OCI-LY1 (cell line): ENCODE measurements around the gene CLOCK.

Experiments used
- H2AFZ ChIP-seq: fragments of 200-600 bp; sonication (generic), shearing (Covaris generic); 2 replicates; pipeline ENCODE4 v1.6.0; 2014; ENCODE audit warnings: antibody characterized with exemption, mild to moderate bottlenecking, low read length
- H3F3A ChIP-seq: fragments of 200-600 bp; sonication (generic), shearing (Covaris generic); 2 replicates; pipeline ENCODE4 v1.6.0; 2014; ENCODE audit warnings: mild to moderate bottlenecking, antibody characterized with exemption, low read length, moderate library complexity; ENCODE audit not compliant: insufficient read depth
- H3K27ac ChIP-seq: fragments of 200-600 bp; sonication (generic); 2 replicates; pipeline ENCODE4 v1.5.1; 2014; ENCODE audit warnings: low read length, mixed run types, mild to moderate bottlenecking, low read depth; ENCODE audit not compliant: poor library complexity, severe bottlenecking
- H3K27me3 ChIP-seq: fragments of 200-600 bp; sonication (generic); 2 replicates; pipeline ENCODE4 v1.6.0; 2014; ENCODE audit warnings: antibody characterized with exemption, mild to moderate bottlenecking, low read length, moderate library complexity; ENCODE audit not compliant: insufficient read depth
- H3K36me3 ChIP-seq: fragments of 200-600 bp; sonication (generic); 2 replicates; pipeline ENCODE4 v1.6.1; 2014; ENCODE audit warnings: mild to moderate bottlenecking, antibody characterized with exemption, low read length, moderate library complexity, mixed read lengths; ENCODE audit not compliant: insufficient read depth
- H3K4me1 ChIP-seq: fragments of 200-600 bp; sonication (generic); 2 replicates; pipeline ENCODE4 v1.5.1; 2014; ENCODE audit warnings: mild to moderate bottlenecking, low read length, moderate library complexity; ENCODE audit not compliant: insufficient read depth, severe bottlenecking
- H3K4me2 ChIP-seq: fragments of 200-600 bp; sonication (generic), shearing (Covaris generic); 2 replicates; pipeline ENCODE4 v1.6.1; 2014; ENCODE audit warnings: low read length
- H3K4me3 ChIP-seq: fragments of 200-600 bp; sonication (generic); 2 replicates; pipeline ENCODE4 v1.5.1; 2014; ENCODE audit warnings: low read length, low read depth, mild to moderate bottlenecking, mixed read lengths; ENCODE audit not compliant: poor library complexity, severe bottlenecking
- H3K79me2 ChIP-seq: fragments of 200-600 bp; shearing (Covaris generic); 2 replicates; pipeline ENCODE4 v1.6.1; 2016; ENCODE audit warnings: mixed run types, low read length, mixed read lengths; ENCODE audit not compliant: insufficient read depth
- H3K9ac ChIP-seq: fragments of 200-600 bp; sonication (generic), shearing (Covaris generic); 2 replicates; pipeline ENCODE4 v1.6.1; 2014; ENCODE audit warnings: mild to moderate bottlenecking, low read length, mixed read lengths
- H3K9me2 ChIP-seq: fragments of 200-600 bp; sonication (generic), shearing (Covaris generic); 2 replicates; pipeline ENCODE4 v1.6.1; 2014; ENCODE audit warnings: low read depth, mild to moderate bottlenecking, low read length, mixed read lengths
- H3K9me3 ChIP-seq: fragments of 200-600 bp; shearing (Covaris generic); 2 replicates; pipeline ENCODE4 v1.6.1; 2014; ENCODE audit warnings: low read length, mixed read lengths
- H4K20me1 ChIP-seq: fragments of 200-600 bp; sonication (generic), shearing (Covaris generic); 2 replicates; pipeline ENCODE4 v1.6.0; 2016; ENCODE audit warnings: mild to moderate bottlenecking, low read length; ENCODE audit not compliant: insufficient read depth
- CTCF ChIP-seq: fragments of 200-600 bp; sonication (generic), shearing (Covaris generic); IDR thresholded peaks from 2 replicates; pipeline ENCODE4 v1.5.1; 2017; ENCODE audit warnings: mild to moderate bottlenecking, antibody characterized with exemption, low read length, moderate library complexity, mixed read lengths
- EZH2 ChIP-seq: fragments of 200-600 bp; sonication (generic), shearing (Covaris generic); IDR thresholded peaks from 2 replicates; pipeline ENCODE4 v1.8.0; 2017; ENCODE audit warnings: borderline replicate concordance, mixed run types, mild to moderate bottlenecking, antibody characterized with exemption, low read length, moderate library complexity, mixed read lengths

Gene CLOCK

GRCh38 chr4:55507612-55508011 lies 39.1 kb downstream of the CLOCK start:
- H3K9me2 ChIP-seq = no peaks in the 10 kb centered on the region
- no peak for TF ChIP-seq CTCF
- no peak for TF ChIP-seq EZH2
- H4K20me1 ChIP-seq = no peaks in the 10 kb centered on the region
- no peaks in the 10 kb centered on the region for H3K4me1 ChIP-seq
- H3K36me3 ChIP-seq = no peaks in the 10 kb centered on the region; the same call in 1 of the 2 replicates
- no peaks in the 10 kb centered on the region for H3K79me2 ChIP-seq
- no peak overlapping the region for H3K4me2 ChIP-seq
- H3K27me3 ChIP-seq = no peaks in the 10 kb centered on the region
- no peak overlapping the region for H2AFZ ChIP-seq
- H3K4me3 ChIP-seq = no peak overlapping the region
- H3F3A ChIP-seq = no peaks in the 10 kb centered on the region
- no peak overlapping the region for H3K27ac ChIP-seq
- H3K9ac ChIP-seq = no peak overlapping the region
- H3K9me3 ChIP-seq = no peaks in the 10 kb centered on the region

- no peak overlapping the region for H3K4me3 ChIP-seq
- no peak overlapping the region for H3K4me2 ChIP-seq
These were observed 43.5 kb downstream of the CLOCK start for GRCh38 chr4:55503169-55503568.

GRCh38 chr4:55500072-55500471 lies 46.6 kb downstream of the CLOCK start:
- Histone ChIP-seq H2AFZ (no peak overlapping the region), H3K27me3 (no peaks in the 10 kb centered on the region), H3K27ac (no peak overlapping the region), H3K36me3 (no peaks in the 10 kb centered on the region), H3K4me3 (no peak overlapping the region), H3K79me2 (no peaks in the 10 kb centered on the region), H3K4me2 (no peak overlapping the region), H3F3A (no peaks in the 10 kb centered on the region), H3K9ac (no peak overlapping the region), H4K20me1 (no peaks in the 10 kb centered on the region), H3K9me2 (no peaks in the 10 kb centered on the region), H3K9me3 (no peaks in the 10 kb centered on the region), H3K4me1 (no peaks in the 10 kb centered on the region)
- no peak for TF ChIP-seq EZH2
- no peak for TF ChIP-seq CTCF

More at GRCh38 chr4:55503169-55503568, 43.5 kb downstream of the CLOCK start:
- Histone ChIP-seq H3K27me3 (no peaks in the 10 kb centered on the region), H3K27ac (no peak overlapping the region), H3K9ac (no peak overlapping the region), H3K4me1 (no peaks in the 10 kb centered on the region), H3K79me2 (no peaks in the 10 kb centered on the region), H3K9me2 (no peaks in the 10 kb centered on the region), H4K20me1 (no peaks in the 10 kb centered on the region), H3K9me3 (no peaks in the 10 kb centered on the region), H3K36me3 (no peaks in the 10 kb centered on the region), H3F3A (no peaks in the 10 kb centered on the region), H2AFZ (no peak overlapping the region)
- no peak for TF ChIP-seq EZH2
- TF ChIP-seq CTCF = no peak
